ENCODE measurements around the gene EIF3B.
"Not testable (repeated sequence)": the region's sequence is repeated elsewhere in the genome, so short reads cannot be mapped to it uniquely, and the experiment has no call there.

Gene EIF3B

GRCh38 chr7:2347351-2348063, 7.1 kb upstream of the EIF3B start:
- not testable (repeated sequence) for DNase-seq (ENCODE audit: low read depth)

- no peak for DNase-seq (ENCODE audit: low read depth)
Observed at GRCh38 chr7:2350055-2350454, 4.6 kb upstream of the EIF3B start.

DNA sequence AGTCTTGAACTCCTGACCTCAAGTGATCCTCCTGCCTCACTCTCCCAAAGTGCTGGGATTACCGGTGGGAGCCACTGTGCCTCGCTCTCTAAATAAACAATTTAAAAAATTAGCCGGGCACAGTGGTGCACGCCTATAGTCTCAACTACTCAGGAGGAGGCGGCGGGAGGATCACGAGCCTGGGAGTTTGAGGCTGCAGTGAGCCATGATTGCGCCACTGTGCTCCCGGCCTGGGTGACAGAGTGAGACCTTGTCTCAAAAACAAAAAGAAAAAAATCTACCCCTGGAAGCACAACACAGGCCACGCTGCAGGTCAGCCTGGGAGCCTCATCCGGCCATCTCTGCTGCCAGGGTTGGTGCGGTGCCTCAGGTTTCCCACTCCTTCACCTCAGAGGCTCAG, 3.8 kb upstream of the EIF3B start:
- no peak for DNase-seq (ENCODE audit: low read depth)

- no peak for DNase-seq (ENCODE audit: low read depth)
Observed at GRCh38 chr7:2353113-2353935, 1.3 kb upstream of the EIF3B start.

- peak; percentile 84 for DNase-seq (ENCODE audit: low read depth)
Observed at GRCh38 chr7:2353936-2354185, 766 bp upstream of the EIF3B start.

DNA sequence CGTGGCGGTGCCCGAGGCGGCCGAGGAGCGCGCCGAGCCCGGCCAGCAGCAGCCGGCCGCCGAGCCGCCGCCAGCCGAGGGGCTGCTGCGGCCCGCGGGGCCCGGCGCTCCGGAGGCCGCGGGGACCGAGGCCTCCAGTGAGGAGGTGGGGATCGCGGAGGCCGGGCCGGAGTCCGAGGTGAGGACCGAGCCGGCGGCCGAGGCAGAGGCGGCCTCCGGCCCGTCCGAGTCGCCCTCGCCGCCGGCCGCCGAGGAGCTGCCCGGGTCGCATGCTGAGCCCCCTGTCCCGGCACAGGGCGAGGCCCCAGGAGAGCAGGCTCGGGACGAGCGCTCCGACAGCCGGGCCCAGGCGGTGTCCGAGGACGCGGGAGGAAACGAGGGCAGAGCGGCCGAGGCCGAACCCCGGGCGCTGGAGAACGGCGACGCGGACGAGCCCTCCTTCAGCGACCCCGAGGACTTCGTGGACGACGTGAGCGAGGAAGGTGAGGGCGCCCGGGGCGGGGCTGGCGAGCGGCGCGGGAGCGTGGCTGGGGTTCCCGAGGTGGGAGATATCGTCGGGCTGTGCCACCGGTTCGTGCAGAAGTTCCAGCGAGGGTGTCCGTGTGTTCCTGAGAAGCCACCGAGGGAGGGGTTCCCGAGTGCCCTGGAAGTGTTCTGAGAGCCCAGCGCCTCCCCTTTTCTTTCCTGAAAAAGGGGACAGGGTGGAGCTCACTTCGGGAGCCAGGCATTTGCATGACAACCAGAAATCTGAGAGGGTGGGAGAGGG, 495 bp downstream of the EIF3B start:
- no peak for DNase-seq (ENCODE audit: low read depth)

DNA sequence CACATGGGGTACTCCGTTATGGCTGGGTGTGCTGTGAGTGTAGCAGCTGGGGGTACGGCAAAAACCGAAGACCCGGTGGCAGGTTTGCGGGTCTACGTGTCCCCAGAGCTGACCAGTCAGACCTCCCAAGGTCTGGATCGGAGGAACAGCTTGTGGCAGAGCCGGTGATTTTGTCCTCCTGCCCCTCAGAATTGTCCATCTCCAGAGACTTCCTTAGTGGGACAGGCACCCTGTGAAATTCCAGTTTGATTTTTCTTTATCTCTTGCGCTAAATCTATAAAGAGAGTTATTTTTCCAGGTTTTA, 1.0 kb downstream of the EIF3B start:
- no peak for DNase-seq (ENCODE audit: low read depth)

DNA sequence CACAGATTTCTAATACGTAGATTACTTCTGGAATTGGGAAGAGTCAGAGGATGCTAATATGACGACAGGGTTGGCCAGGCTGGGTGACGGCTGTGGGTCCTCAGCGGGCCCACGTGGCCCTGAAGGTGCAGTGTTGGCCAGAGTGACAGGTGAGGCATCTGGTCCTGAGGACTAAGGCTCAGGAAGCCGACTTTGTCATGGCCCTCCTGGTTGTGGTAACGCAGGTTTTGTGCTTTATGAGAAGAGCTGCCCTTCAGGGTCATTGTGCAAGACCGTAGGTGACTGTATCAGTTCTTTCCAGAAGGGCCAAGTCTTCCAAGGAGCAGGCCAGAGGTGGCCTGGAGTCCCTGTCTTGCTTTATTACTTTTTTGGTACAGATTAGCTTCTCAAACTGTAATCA, 2.5 kb downstream of the EIF3B start:
- no peak for DNase-seq (ENCODE audit: low read depth)

- no peak for DNase-seq (ENCODE audit: low read depth)
Observed at GRCh38 chr7:2357571-2357970, 2.9 kb downstream of the EIF3B start.

DNA sequence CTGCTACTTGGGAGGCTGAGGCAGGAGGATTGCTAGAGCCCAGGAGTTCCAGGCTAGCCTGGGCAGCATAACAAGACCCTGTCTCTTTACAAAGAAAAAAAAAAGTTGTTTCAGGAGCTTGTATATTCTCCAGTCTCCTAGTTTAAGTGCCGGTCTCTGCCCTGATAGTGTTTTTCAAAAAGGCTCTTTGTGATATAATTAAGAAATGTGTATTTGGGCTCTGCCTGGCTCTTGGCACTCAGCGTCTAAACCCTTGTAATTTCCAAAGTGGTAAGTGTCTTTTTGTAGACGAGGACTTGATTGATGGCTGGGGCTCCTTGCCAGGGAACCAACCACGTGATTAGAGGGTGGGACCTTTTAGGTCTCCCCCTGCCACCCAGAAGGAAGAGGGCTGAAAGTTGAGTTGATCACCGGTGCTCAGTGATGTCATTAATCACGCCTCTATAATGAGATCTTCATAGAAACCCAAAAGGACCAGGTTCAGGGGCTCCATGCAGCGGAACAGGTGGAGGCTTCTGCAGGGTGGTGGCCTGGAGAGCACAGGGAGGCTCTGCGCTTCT, 4.4 kb downstream of the EIF3B start:
- no peak for DNase-seq (ENCODE audit: low read depth)

- DNase-seq (ENCODE audit: low read depth), result no peak
Observed at GRCh38 chr7:2359610-2360009, 5.0 kb downstream of the EIF3B start.

DNA sequence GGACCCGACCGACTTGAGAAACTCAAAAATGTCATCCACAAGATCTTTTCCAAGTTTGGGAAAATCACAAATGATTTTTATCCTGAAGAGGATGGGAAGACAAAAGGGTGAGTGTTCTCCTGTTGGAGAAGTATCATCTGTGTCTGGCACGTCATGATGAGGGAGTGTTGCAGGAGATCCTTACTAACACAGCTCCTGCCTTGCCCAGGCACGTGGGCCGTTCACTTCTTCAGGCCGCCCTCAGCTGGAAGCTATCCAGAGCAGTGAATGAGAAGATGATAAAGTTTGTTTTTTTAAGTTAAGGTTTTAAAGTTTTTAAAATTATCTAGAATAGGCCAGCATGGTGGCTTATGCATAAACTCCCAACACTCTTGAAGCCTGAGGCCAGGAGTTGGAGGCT, 6.2 kb downstream of the EIF3B start:
- DNase-seq (ENCODE audit: low read depth), result no peak

- DNase-seq (ENCODE audit: low read depth), result no peak
Observed at GRCh38 chr7:2362385-2363088, 7.9 kb downstream of the EIF3B start.

GRCh38 chr7:2369139-2369538, 14.5 kb downstream of the EIF3B start:
- no peak for DNase-seq (ENCODE audit: low read depth)

- DNase-seq (ENCODE audit: low read depth), result no peak
Observed at GRCh38 chr7:2371329-2371728, 16.7 kb downstream of the EIF3B start.

GRCh38 chr7:2372724-2373123, 18.1 kb downstream of the EIF3B start:
- DNase-seq (ENCODE audit: low read depth), result no peak

DNA sequence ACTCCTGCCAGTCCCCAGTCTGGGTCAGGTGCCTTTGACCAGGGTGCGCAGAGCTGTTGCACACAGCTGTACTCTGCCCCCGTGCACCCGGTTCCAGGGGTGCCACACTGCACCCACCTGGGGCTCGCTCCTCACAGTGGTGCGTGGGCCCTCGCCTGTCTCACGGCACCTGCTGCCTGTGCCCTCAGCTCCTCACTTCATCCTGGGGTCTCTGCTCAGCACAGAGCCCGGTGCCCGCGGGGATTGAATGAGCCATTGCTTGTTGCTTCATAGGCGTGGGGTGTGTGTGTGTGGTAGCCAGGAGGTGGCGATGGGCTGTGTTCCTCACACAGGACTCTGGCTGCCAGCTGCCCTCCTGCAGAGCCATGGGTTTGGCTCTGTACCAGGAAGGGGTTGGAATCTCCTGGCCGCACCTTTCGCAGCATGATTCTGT, 18.5 kb downstream of the EIF3B start:
- DNase-seq (ENCODE audit: low read depth), result no peak

DNA sequence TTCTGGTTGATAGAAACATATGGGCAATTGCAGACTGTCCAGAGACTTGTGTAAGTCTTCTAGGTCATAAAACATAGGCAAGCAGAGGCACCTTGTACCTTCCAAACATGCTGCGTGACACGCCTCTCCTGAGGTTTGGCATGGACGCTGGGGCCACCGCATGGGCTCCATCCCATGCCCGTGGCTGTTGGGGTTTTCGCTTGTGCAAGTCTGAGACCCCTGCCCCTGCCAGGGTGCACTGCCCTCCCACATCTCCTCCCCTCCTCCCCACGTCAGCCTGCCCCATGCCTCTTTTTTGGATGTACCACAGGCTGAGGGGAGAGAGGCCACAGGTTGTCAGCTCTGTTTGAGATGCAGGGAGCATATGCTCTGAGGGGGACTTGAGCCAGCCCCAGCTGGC, 19.0 kb downstream of the EIF3B start:
- no peak for DNase-seq (ENCODE audit: low read depth)

DNA sequence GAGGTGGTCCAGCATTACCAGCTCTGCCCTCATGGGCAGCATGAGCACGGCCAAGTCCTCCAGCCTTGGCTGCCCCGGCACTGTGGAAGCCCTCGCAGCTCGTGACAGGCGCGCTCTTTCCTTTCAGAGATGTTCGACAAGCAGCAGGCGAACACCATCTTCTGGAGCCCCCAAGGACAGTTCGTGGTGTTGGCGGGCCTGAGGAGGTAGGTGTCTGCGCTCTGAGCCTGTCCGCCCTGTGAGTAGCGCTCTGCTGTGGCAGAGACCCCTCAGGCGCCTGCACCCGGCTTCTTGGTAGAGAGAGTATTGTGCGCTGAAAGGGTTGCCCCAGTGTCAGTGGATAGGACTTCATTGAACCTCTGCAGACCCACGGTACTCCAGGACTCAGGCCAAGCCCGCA, 19.8 kb downstream of the EIF3B start:
- no peak for DNase-seq (ENCODE audit: low read depth)

GRCh38 chr7:2374830-2375728, 20.5 kb downstream of the EIF3B start:
- DNase-seq (ENCODE audit: low read depth), result no peak
